GM19467 (cell line): ENCODE measurements around the gene ATOX1.
"Not testable (repeated sequence)": the region's sequence is repeated elsewhere in the genome, so short reads cannot be mapped to it uniquely, and the experiment has no call there.

Experiments used
- ATAC-seq: cut with Tn5 transposase; IDR thresholded peaks from one replicate; pipeline ENCODE4 v1.9.1; 2021; ENCODE audit warnings: mild to moderate bottlenecking, moderate library complexity; ENCODE audit not compliant: unreplicated experiment

ATOX1 gene

DNA sequence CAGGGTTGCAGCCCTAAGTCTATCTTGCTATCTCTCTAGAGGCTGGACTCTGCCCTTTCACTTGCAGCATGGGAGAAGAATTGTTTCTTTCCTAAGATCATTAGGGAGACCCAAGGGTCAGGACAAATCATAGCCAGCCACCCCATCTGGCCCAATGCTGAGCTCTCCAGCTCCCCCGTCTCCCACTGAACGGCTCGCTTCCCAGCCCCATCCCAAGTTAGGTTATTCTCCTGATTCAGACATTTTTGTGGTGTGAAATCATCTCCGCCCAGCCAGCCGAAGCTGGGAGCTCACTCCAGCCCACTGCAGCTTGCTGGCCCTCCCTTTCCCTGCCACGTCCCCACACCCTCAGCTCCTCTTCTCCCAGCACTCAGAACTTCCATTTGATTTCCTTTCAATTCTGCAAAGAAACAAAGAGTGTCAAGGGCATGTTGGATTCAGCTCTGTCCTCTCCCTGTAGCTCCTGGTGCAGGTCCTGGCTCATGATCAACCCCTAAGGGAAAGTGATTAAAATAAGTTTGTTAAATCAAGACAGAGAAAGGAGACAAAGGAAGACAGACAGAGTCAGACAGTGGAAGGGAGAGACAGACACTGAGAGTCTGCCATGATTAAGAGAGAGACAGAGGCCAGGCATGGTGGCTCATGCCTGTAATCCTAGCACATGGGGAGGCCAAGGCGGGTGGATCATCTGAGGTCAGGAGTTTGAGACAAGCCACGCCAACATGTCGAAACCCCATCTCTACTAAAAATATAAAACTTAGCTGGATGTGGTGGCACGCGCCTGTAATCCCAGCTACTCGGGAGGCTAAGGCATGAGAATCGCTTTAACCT, 59.1 kb downstream of the ATOX1 start:
- ATAC-seq, result no peak

DNA sequence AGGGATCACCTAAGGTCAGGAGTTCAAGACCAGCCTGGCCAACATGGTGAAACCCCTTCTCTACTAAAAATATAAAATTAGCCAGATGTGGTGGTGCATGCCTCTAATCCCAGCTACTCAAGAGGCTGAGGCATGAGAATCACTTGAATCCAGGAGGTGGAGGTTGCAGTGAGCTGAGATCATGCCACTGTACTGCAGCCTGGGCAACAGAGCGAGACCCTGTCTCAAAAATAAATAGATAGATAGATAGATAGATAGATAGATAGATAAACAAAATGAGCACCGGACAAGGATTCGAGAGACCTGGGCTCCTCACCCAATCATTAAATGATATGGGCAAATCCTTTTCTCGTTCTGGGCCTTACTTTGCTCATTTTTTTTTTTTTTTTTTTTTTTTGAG, 60.4 kb downstream of the ATOX1 start:
- ATAC-seq, result not testable (repeated sequence)

DNA sequence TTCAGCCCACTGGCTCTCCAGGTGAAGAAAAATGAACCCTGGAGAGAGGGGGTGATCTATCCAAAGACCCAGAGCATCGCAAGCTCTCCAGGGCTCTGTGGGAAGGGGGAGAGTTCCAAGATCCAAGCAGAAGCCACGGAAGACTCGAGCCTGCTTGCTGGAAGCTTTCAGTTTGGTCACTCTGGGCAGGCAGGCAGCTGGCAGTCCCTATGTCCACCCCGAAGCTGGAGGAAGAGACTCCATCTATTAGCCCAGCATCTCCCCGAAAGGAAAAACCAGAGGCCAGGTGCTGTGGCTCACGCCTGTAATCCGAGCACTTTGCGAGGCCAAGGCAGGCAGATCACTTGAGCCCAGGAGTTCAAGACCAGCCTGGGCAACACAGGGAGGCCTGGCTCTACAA, 61.0 kb downstream of the ATOX1 start:
- ATAC-seq, result no peak

DNA sequence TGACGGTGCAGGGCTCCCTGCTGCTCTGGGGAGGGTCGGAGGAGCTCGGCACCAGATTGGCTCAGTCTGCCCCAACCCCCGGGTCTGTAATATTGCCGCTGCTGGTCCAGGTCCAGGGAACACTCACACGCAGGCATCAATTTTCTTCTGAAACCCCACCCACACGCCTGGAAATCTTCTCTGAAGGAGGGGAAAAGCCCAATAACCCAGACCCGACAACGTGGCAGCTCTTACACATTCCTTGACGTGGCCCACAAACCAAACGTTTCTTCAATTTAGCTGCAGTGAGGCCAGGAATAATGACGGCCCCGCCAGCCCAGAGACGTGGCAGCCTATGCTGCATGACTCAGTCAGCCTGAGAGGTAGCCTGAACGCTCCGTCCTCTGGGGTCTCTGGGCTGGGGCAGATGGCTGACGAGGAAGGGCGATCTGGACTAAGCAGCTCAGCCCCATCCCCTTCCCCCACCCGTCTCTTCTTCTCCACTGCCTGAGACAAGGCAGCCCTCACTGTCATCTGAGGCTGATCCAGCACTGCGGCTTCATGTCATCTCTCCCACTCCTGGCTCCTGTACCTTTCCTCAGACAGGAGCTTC, 61.9 kb downstream of the ATOX1 start:
- no peak for ATAC-seq

DNA sequence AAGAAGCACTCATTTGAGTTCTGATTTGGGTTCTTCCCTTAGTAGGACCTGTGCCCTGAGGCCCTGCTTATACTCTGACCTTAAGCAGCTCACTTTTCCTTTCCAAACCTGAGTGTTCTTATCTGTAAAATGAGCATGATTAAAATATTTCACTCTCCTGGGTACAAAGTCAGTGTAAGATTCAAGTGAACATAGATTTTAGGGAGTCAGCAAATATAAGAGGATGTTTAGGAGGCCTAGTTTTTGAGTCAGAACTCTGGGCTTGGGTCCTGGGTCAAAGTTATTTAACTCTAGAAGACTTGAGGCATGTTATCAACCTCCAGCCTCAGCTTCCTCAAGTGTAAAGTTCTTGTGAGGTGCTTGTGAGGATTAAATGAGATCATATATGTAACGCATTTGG, 63.0 kb downstream of the ATOX1 start:
- ATAC-seq, result no peak

DNA sequence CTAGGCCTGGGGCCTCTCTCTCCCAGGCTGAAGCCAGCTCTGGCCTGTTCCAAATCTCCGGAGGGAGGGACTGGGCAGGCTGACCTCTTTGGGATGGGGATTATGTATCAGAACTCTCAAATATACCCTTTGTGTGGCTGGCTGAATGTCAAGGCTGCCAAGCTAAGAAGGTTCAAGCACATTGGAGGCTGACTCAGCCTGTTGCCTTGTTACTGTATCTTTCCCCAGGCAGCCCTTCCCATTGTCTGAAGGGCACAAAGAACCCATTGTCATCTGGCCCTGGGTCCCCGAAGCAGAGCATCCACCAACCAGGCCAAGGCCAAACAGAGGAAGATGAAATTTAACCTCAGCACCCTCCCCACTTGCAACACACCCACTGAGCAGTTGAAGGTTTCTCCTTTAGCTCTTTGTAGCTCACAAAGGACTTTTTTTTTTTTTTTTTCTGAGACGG, 64.4 kb downstream of the ATOX1 start:
- no peak for ATAC-seq
